IMR-90 (cell line): ENCODE results near the gene HNRNPM. TPM values are rescaled to one million over a fixed set of nuclear protein-coding genes. Genes with fewer than 3 reads are reported as not detected.
A peak's percentile ranks its signal among the peaks of the same experiment; 100 is the strongest.

Experiments
- ATAC-seq: fragments of 200-7000 bp; cut with Tn5 transposase; 2 replicates; pipeline ENCODE4 v1.9.1; 2020; ENCODE audit warnings: low read depth, mild to moderate bottlenecking, moderate library complexity
- BruUV-seq: library from RNA; stranded (reverse); fragments of 400-500 nt; replicated peaks from 2 replicates; lab custom pipeline; 2021; lab: Mats Ljungman, UMichigan
- CTCF ChIA-PET: fragments of 300-600 bp; formaldehyde crosslinking; extraction: SDS; loops from one replicate; lab custom pipeline; 2021; ENCODE audit warnings: antibody characterized with exemption; lab: Yijun Ruan, JAX
- POLR2A ChIA-PET: fragments of 300-600 bp; sonication (Branson Sonifier 250); formaldehyde crosslinking; loops from one replicate; lab custom pipeline; 2022; ENCODE audit warnings: antibody characterized with exemption; ENCODE audit not compliant: unreplicated experiment; lab: Charles Lee
- DNase-seq: peaks from one replicate; pipeline ENCODE4 v3.0.0; 2013
- H2AFZ ChIP-seq: replicated peaks from 2 replicates; pipeline ENCODE3; 2013; ENCODE audit warnings: low read length, mild to moderate bottlenecking; ENCODE audit not compliant: poor library complexity
- H2AK5ac ChIP-seq: 2 replicates; pipeline ENCODE4 v1.6.1; 2013; ENCODE audit warnings: low read depth, low read length, inconsistent platforms
- H2AK9ac ChIP-seq: replicated peaks from 2 replicates; pipeline ENCODE3; 2013; ENCODE audit warnings: mild to moderate bottlenecking, low read depth, low read length, moderate library complexity; ENCODE audit not compliant: poor library complexity
- H2BK120ac ChIP-seq: 2 replicates; pipeline ENCODE4 v1.6.1; 2013; ENCODE audit warnings: low read depth, low read length, inconsistent platforms
- H2BK15ac ChIP-seq: 3 replicates; pipeline ENCODE4 v1.6.1; 2013; ENCODE audit warnings: low read depth, low read length, inconsistent platforms
- H2BK20ac ChIP-seq: 2 replicates; pipeline ENCODE4 v1.6.1; 2013; ENCODE audit warnings: low read depth, mild to moderate bottlenecking, inconsistent platforms, low read length, moderate library complexity
- H2BK5ac ChIP-seq: 2 replicates; pipeline ENCODE4 v1.6.1; 2013; ENCODE audit warnings: mild to moderate bottlenecking, low read depth, low read length, inconsistent platforms; ENCODE audit not compliant: poor library complexity, severe bottlenecking
- H3K14ac ChIP-seq: replicated peaks from 2 replicates; pipeline ENCODE4 v1.6.1; 2013; ENCODE audit warnings: low read depth, low read length, inconsistent platforms
- H3K18ac ChIP-seq: 2 replicates; pipeline ENCODE4 v1.6.1; 2013; ENCODE audit warnings: low read depth, low read length, control low read depth
- H3K23ac ChIP-seq: 2 replicates; pipeline ENCODE4 v1.6.1; 2013; ENCODE audit warnings: low read depth, low read length, inconsistent platforms
- H3K27ac ChIP-seq: 2 replicates; pipeline ENCODE4 v1.5.1; 2013; ENCODE audit warnings: mild to moderate bottlenecking, control low read depth, low read length; ENCODE audit not compliant: insufficient read depth
- H3K27me3 ChIP-seq: 2 replicates; pipeline ENCODE4 v1.6.1; 2013; ENCODE audit warnings: low read length; ENCODE audit not compliant: control insufficient read depth, insufficient read depth
- H3K36me3 ChIP-seq: 2 replicates; pipeline ENCODE4 v1.6.1; 2013; ENCODE audit warnings: low read length, mixed read lengths; ENCODE audit not compliant: control insufficient read depth, insufficient read depth
- H3K4ac ChIP-seq: 2 replicates; pipeline ENCODE4 v1.6.1; 2013; ENCODE audit warnings: low read depth, low read length, inconsistent platforms
- H3K4me1 ChIP-seq: 2 replicates; pipeline ENCODE4 v1.6.1; 2013; ENCODE audit warnings: low read length, mixed read lengths; ENCODE audit not compliant: control insufficient read depth, insufficient read depth
- H3K4me2 ChIP-seq: 2 replicates; pipeline ENCODE4 v1.6.1; 2013; ENCODE audit warnings: low read depth, mild to moderate bottlenecking, control low read depth, low read length, moderate library complexity
- H3K4me3 ChIP-seq: 2 replicates; pipeline ENCODE4 v1.5.1; 2013; ENCODE audit warnings: low read depth, mild to moderate bottlenecking, control low read depth, low read length, moderate library complexity; ENCODE audit not compliant: insufficient read depth
- H3K56ac ChIP-seq: 2 replicates; pipeline ENCODE4 v1.6.1; 2013; ENCODE audit warnings: low read length, inconsistent platforms; ENCODE audit not compliant: insufficient read depth; ENCODE audit errors: extremely low read depth
- H3K79me1 ChIP-seq, 2 experiments: 2 replicates each; pipeline ENCODE4 v1.6.1; 2013; ENCODE audit warnings: low read length in 2 of 2, inconsistent platforms in 1 of 2, low read depth in 1 of 2
- H3K9ac ChIP-seq: 2 replicates; pipeline ENCODE4 v1.6.1; 2013; ENCODE audit warnings: low read depth, low read length, control low read depth
- H3K9me1 ChIP-seq: 2 replicates; pipeline ENCODE4 v1.6.1; 2013; ENCODE audit warnings: low read length, inconsistent platforms; ENCODE audit not compliant: insufficient read depth
- H3K9me3 ChIP-seq: 2 replicates; pipeline ENCODE4 v1.6.1; 2013; ENCODE audit warnings: low read length; ENCODE audit not compliant: control insufficient read depth, insufficient read depth
- H4K20me1 ChIP-seq: 2 replicates; pipeline ENCODE4 v1.6.1; 2013; ENCODE audit warnings: low read length, inconsistent platforms; ENCODE audit not compliant: insufficient read depth
- H4K5ac ChIP-seq: 2 replicates; pipeline ENCODE4 v1.6.1; 2013; ENCODE audit warnings: mild to moderate bottlenecking, low read depth, low read length, control low read depth
- H4K8ac ChIP-seq, 2 experiments: 2 replicates each; pipeline ENCODE4 v1.6.1; 2013; ENCODE audit warnings: low read depth in 2 of 2, low read length in 2 of 2, control low read depth in 1 of 2, inconsistent platforms in 1 of 2
- H4K91ac ChIP-seq: 2 replicates; pipeline ENCODE4 v1.6.1; 2013; ENCODE audit warnings: low read depth, low read length, inconsistent platforms; ENCODE audit not compliant: insufficient read depth
- BHLHE40 ChIP-seq: fragments of 150-350 bp; IDR thresholded peaks from 2 replicates; pipeline ENCODE4 v1.6.1; 2016; ENCODE audit warnings: mild to moderate bottlenecking, low read depth, low read length
- CEBPB ChIP-seq: IDR thresholded peaks from 2 replicates; pipeline ENCODE4 v1.6.1; 2012; ENCODE audit warnings: low read depth, low read length, improper control_type of control experiment
- CHD1 ChIP-seq: IDR thresholded peaks from 2 replicates; pipeline ENCODE4 v1.6.1; 2012; ENCODE audit warnings: low read depth, low read length, improper control_type of control experiment
- FOS ChIP-seq: fragments of 150-350 bp; IDR thresholded peaks from 2 replicates; pipeline ENCODE4 v1.6.1; 2016; ENCODE audit warnings: low read depth, low read length
- MAFK ChIP-seq: IDR thresholded peaks from 2 replicates; pipeline ENCODE4 v1.6.1; 2012; ENCODE audit warnings: low read depth, low read length, improper control_type of control experiment
- MAZ ChIP-seq: IDR thresholded peaks from 2 replicates; pipeline ENCODE4 v1.6.1; 2012; ENCODE audit warnings: low read depth, mild to moderate bottlenecking, low read length, improper control_type of control experiment, moderate library complexity, borderline replicate concordance
- MXI1 ChIP-seq: IDR thresholded peaks from 2 replicates; pipeline ENCODE4 v1.6.1; 2012; ENCODE audit warnings: low read depth, mild to moderate bottlenecking, low read length, moderate library complexity, borderline replicate concordance
- POLR2A ChIP-seq: IDR thresholded peaks from 2 replicates; pipeline ENCODE4 v1.6.1; 2012; ENCODE audit warnings: mild to moderate bottlenecking, low read depth, low read length
- RAD21 ChIP-seq: IDR thresholded peaks from 2 replicates; pipeline ENCODE4 v1.6.1; 2012; ENCODE audit warnings: low read length, improper control_type of control experiment
- RCOR1 ChIP-seq: IDR thresholded peaks from 2 replicates; pipeline ENCODE4 v1.6.1; 2012; ENCODE audit warnings: mild to moderate bottlenecking, low read length, improper control_type of control experiment; ENCODE audit not compliant: insufficient replicate concordance
- RFX5 ChIP-seq: IDR thresholded peaks from 2 replicates; pipeline ENCODE4 v1.8.0; 2012; ENCODE audit warnings: low read depth, mild to moderate bottlenecking, low read length, moderate library complexity
- SMC3 ChIP-seq: fragments of 150-350 bp; IDR thresholded peaks from 2 replicates; pipeline ENCODE4 v1.6.1; 2016; ENCODE audit warnings: low read depth, mild to moderate bottlenecking, antibody characterized with exemption, low read length, moderate library complexity
- WGBS, 2 experiments: methylation state at CpG; one replicate each; pipeline versions ENCODE4 v1.1.5 to v1.1.7; 2013; ENCODE audit warnings: missing lambda C conversion rate in 2 of 2; ENCODE audit not compliant: insufficient read length in 1 of 2; ENCODE audit errors: extremely low coverage in 2 of 2; 5-methylcytosine and 5-hydroxymethylcytosine counted together
- dilution Hi-C: fragments of 300-500 bp; cut with HindIII; formaldehyde crosslinking; loops from one replicate; pipeline ENCODE4 v1.14.3; 2018; ENCODE audit warnings: low sequenced_read_pairs; ENCODE audit not compliant: unreplicated experiment
- in situ Hi-C: fragments of 300-500 bp; cut with MboI; formaldehyde crosslinking; loops from 3 replicates; pipeline ENCODE4 v1.14.3; 2019; ENCODE audit warnings: low sequenced_read_pairs, inconsistent platforms, mixed read lengths
- intact Hi-C: fragments of 100-400 bp; cut with micrococcal nuclease; formaldehyde crosslinking; loops from 2 replicates; pipeline ENCODE4 v1.10.0; 2022
- polyA plus RNA-seq, 3 experiments: library from polyadenylated mRNA; depleted of rRNA; stranded (reverse); fragments of >200 nt; gene quantifications; 2 replicates each; pipeline ENCODE4 v1.2.3, GENCODE V29; 2012; ENCODE audit warnings: low replicate concordance in 1 of 3
- total RNA-seq: library from RNA; depleted of rRNA; stranded (reverse); fragments of >200 nt; gene quantifications from 2 replicates; pipeline ENCODE4 v1.2.3, GENCODE V29; 2012
- TF ChIP-seq, protein P1 (sequence below): conservative IDR thresholded peaks from 2 replicates; pipeline ENCODE4 v1.5.1; 2012; ENCODE audit warnings: mild to moderate bottlenecking, low read depth, low read length, improper control_type of control experiment
- TF ChIP-seq, protein P2 (sequence below): fragments of 150-350 bp; IDR thresholded peaks from 2 replicates; pipeline ENCODE4 v1.6.1; 2016; ENCODE audit warnings: low read depth, mild to moderate bottlenecking, low read length, moderate library complexity, borderline replicate concordance

HNRNPM gene
- total and polyA plus RNA-seq, 2 of the 4 experiments (the other 2 are of a cell fraction), result 75.6 to 197 TPM

DNA sequence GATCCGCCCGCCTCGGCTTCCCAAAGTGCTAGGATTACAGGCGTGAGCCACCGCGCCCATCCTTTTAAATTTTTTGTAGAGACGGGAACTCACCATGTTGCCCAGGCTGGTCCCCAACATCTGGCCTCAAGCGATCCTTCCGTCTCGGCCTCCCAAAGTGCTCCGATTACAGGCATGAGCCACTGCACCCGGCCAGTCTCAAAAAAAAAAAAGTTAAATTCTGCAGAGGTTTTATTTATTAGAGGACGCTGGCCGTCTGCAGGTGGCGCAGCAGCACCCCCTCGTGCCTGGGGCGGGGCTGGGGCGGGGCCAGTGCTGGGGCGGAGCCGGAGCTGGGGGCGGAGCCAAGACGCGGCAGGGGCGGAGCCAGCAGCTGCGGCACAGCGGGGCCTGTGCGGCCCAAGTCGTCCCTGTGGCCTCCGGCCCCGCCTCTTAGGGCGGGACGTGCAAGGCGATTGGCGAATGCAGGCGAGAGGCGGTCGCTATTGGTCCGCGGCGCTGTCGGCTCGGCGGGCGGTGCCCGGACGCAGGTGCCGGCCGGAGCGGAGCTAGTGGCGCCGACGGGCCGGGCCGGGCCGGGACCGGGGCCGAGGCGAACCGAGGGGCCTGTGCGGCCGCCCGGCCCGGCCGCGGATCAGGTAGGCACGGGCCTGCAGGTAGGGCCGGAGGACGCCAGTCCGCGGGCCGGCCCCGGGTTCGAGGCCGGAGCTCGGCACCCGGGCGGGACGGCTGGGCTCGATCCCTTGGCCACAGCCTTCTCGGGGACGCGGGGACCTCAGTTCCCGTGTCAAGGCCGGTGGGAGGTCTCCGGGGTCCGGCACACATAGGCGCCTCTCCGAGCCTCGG is 31.8 kb upstream of the HNRNPM start, which contains the start of gene MARCHF2:
TSS of gene MARCHF2 (plus strand) at position 523 of the 846 bp plus-strand sequence. CDS start 8,536 bp downstream, outside the sequence.
- Histone ChIP-seq H3K18ac (no peak within 1 kb of the TSS), H2BK120ac (no peak within 1 kb of the TSS), H2AK9ac (peak within 1 kb of the TSS; percentile 91), H3K56ac (no peak within 1 kb of the TSS), H3K4me2 (peak within 1 kb of the TSS; percentile 99), H4K20me1 (no peaks in the 10 kb centered on the region), H4K5ac (peak within 1 kb of the TSS; percentile 36; the same call in 1 of the 2 replicates), H3K14ac (peak within 1 kb of the TSS; percentile 52), H3K27me3 (no peaks in the 10 kb centered on the region), H2AFZ (peak within 1 kb of the TSS; percentile 94), H3K9ac (peak within 1 kb of the TSS; percentile 55; the same call in 1 of the 2 replicates), H2BK15ac (0 out of 3 replicates have a peak within 1 kb of the TSS, but pooled peaks have one; percentile 7), H3K79me1 (peaks cover 0 to 7% of the 10 kb centered on the region in 2 experiments; a peak in 2 of 4 replicates), H3K9me3 (no peaks in the 10 kb centered on the region), H3K4me1 (peaks cover 4% of the 10 kb centered on the region), H3K36me3 (no peaks in the 10 kb centered on the region), H2BK5ac (no peak within 1 kb of the TSS), H4K8ac (peak within 1 kb of the TSS; percentile 55 to 59; a peak in 2 of 4 replicates), H3K23ac (peak within 1 kb of the TSS; percentile 80; the same call in 1 of the 2 replicates), H3K4me3 (peak within 1 kb of the TSS; percentile 67), H3K4ac (peak within 1 kb of the TSS; percentile 35), H3K9me1 (0 out of 2 replicates have a peak, but pooled peaks cover 3% of the 10 kb centered on the region), H2AK5ac (peak within 1 kb of the TSS; percentile 56; the same call in 1 of the 2 replicates), H4K91ac (peak within 1 kb of the TSS; percentile 14; the same call in 1 of the 2 replicates), H3K27ac (no peak within 1 kb of the TSS; the same call in 1 of the 2 replicates), H2BK20ac (no peak within 1 kb of the TSS)
- DNase-seq (peak; percentile 97), ATAC-seq (peak; percentile 100)
- intact Hi-C loops (loop anchor here (5.0 kb wide), 3 partner anchors 34 to 164 kb away; partner anchors contain the start of gene MYO1F), in situ Hi-C loops (no loop called here), dilution Hi-C loops (no loop called here)
- no TSS peak for BruUV-seq
- WGBS, 2 experiments, result 25% methylated on average over 18 of the region's 89 CpGs; no CpG with 5 or more reads in 1 of the 2 experiments
- CTCF ChIA-PET, result interaction anchor here (0.6 to 1.4 kb wide), 8 partner anchors 11 to 166 kb away, joined by 3 to 4 read pairs (median 3); no protein-coding TSS in a partner anchor
- POLR2A ChIA-PET, result interaction anchor here (0.6 to 0.7 kb wide), 2 partner anchors 13 to 31 kb away, joined by 3 to 8 read pairs; no protein-coding TSS in a partner anchor
- TF ChIP-seq, protein P1, sequence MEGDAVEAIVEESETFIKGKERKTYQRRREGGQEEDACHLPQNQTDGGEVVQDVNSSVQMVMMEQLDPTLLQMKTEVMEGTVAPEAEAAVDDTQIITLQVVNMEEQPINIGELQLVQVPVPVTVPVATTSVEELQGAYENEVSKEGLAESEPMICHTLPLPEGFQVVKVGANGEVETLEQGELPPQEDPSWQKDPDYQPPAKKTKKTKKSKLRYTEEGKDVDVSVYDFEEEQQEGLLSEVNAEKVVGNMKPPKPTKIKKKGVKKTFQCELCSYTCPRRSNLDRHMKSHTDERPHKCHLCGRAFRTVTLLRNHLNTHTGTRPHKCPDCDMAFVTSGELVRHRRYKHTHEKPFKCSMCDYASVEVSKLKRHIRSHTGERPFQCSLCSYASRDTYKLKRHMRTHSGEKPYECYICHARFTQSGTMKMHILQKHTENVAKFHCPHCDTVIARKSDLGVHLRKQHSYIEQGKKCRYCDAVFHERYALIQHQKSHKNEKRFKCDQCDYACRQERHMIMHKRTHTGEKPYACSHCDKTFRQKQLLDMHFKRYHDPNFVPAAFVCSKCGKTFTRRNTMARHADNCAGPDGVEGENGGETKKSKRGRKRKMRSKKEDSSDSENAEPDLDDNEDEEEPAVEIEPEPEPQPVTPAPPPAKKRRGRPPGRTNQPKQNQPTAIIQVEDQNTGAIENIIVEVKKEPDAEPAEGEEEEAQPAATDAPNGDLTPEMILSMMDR, result peak; percentile 74
- TF ChIP-seq RCOR1 (no peak), CEBPB (no peak), CHD1 (no peak), RAD21 (peak; percentile 43), MAZ (peak; percentile 88; the same call in 1 of the 2 replicates), POLR2A (no peak), BHLHE40 (peak; percentile 83), SMC3 (peak; percentile 59), MXI1 (0 out of 2 replicates have a peak, but pooled peaks have one; percentile 21), FOS (peak; percentile 46; the same call in 1 of the 2 replicates), MAFK (no peak), RFX5 (no peak)
- TF ChIP-seq, protein P2, sequence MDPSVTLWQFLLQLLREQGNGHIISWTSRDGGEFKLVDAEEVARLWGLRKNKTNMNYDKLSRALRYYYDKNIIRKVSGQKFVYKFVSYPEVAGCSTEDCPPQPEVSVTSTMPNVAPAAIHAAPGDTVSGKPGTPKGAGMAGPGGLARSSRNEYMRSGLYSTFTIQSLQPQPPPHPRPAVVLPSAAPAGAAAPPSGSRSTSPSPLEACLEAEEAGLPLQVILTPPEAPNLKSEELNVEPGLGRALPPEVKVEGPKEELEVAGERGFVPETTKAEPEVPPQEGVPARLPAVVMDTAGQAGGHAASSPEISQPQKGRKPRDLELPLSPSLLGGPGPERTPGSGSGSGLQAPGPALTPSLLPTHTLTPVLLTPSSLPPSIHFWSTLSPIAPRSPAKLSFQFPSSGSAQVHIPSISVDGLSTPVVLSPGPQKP, result no peak
